Large intestine (tissue), 12 donors: ENCODE results near the gene OXER1. TPM values are rescaled to one million over a fixed set of nuclear protein-coding genes. Genes with fewer than 3 reads are reported as not detected.

Experiments used
- DNase-seq, 2 donors: peaks; one replicate each; pipeline versions ENCODE4 v3.0.0 to v3.0.0-alpha.2; 2013
- H3K27ac ChIP-seq: one replicate; pipeline ENCODE4 v1.5.1; 2013; ENCODE audit warnings: low read length
- H3K27me3 ChIP-seq: 2 replicates; pipeline ENCODE4 v1.6.1; 2013; ENCODE audit warnings: low read length; ENCODE audit not compliant: control insufficient read depth, insufficient read depth
- H3K36me3 ChIP-seq: 2 replicates; pipeline ENCODE4 v1.6.1; 2013; ENCODE audit warnings: low read length; ENCODE audit not compliant: control insufficient read depth, insufficient read depth
- H3K4me1 ChIP-seq: one replicate; pipeline ENCODE4 v1.6.1; 2013; ENCODE audit warnings: low read length; ENCODE audit not compliant: control insufficient read depth, insufficient read depth
- H3K4me3 ChIP-seq: one replicate; pipeline ENCODE4 v1.5.1; 2013; ENCODE audit warnings: low read length
- H3K9me3 ChIP-seq: one replicate; pipeline ENCODE4 v1.6.1; 2013; ENCODE audit warnings: mild to moderate bottlenecking, low read depth, low read length, moderate library complexity; ENCODE audit not compliant: control insufficient read depth
- WGBS: methylation state at CpG from one replicate; pipeline ENCODE4 v1.1.5; 2013; ENCODE audit warnings: low lambda C conversion rate; ENCODE audit not compliant: insufficient coverage; 5-methylcytosine and 5-hydroxymethylcytosine counted together
- long read RNA-seq, 11 donors: transcript quantifications; one replicate each; lab custom pipeline, GENCODE V29; 2026
- polyA plus RNA-seq: library from polyadenylated mRNA; unstranded; fragments of 120-200 nt; gene quantifications from one replicate; pipeline ENCODE4 v1.2.1, GENCODE V29; 2013

Gene OXER1, protein sequence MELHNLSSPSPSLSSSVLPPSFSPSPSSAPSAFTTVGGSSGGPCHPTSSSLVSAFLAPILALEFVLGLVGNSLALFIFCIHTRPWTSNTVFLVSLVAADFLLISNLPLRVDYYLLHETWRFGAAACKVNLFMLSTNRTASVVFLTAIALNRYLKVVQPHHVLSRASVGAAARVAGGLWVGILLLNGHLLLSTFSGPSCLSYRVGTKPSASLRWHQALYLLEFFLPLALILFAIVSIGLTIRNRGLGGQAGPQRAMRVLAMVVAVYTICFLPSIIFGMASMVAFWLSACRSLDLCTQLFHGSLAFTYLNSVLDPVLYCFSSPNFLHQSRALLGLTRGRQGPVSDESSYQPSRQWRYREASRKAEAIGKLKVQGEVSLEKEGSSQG
- 12.2 TPM for polyA plus RNA-seq
- long read RNA-seq, donor 1, partial matches to known transcripts = 0 of 4 reads
- long read RNA-seq, donor 1, other reads (novel, unspliced or antisense) = 0 of 4 reads
- long read RNA-seq, donor 2, transcript OXER1-201 (1 exons, 1,781 nt) = major isoform, 10 of 10 reads
- long read RNA-seq, donor 2, partial matches to known transcripts = 0 of 10 reads
- long read RNA-seq, donor 2, other reads (novel, unspliced or antisense) = 0 of 10 reads
- long read RNA-seq, donor 3 = 0 reads
- long read RNA-seq, donor 4 = 0 reads
- long read RNA-seq, donor 5, partial matches to known transcripts = 0 of 3 reads
- long read RNA-seq, donor 5, other reads (novel, unspliced or antisense) = 0 of 3 reads
- long read RNA-seq, donor 6, transcript OXER1-201 (1 exons, 1,781 nt) = major isoform, 10 of 10 reads
- long read RNA-seq, donor 6, partial matches to known transcripts = 0 of 10 reads
- long read RNA-seq, donor 6, other reads (novel, unspliced or antisense) = 0 of 10 reads
- long read RNA-seq, donor 7, partial matches to known transcripts = 0 of 1 reads
- long read RNA-seq, donor 7, other reads (novel, unspliced or antisense) = 0 of 1 reads
- long read RNA-seq, donor 8, transcript OXER1-201 (1 exons, 1,781 nt) = major isoform, 9 of 9 reads
- long read RNA-seq, donor 8, partial matches to known transcripts = 0 of 9 reads
- long read RNA-seq, donor 8, other reads (novel, unspliced or antisense) = 0 of 9 reads
- long read RNA-seq, donor 9, transcript OXER1-201 (1 exons, 1,781 nt) = major isoform, 9 of 9 reads
- long read RNA-seq, donor 9, partial matches to known transcripts = 0 of 9 reads
- long read RNA-seq, donor 9, other reads (novel, unspliced or antisense) = 0 of 9 reads
- long read RNA-seq, donor 10, transcript OXER1-201 (1 exons, 1,781 nt) = major isoform, 8 of 8 reads
- long read RNA-seq, donor 10, partial matches to known transcripts = 0 of 8 reads
- long read RNA-seq, donor 10, other reads (novel, unspliced or antisense) = 0 of 8 reads
- long read RNA-seq, donor 11, transcript OXER1-201 (1 exons, 1,781 nt) = major isoform, 6 of 6 reads
- long read RNA-seq, donor 11, partial matches to known transcripts = 0 of 6 reads
- long read RNA-seq, donor 11, other reads (novel, unspliced or antisense) = 0 of 6 reads

DNA sequence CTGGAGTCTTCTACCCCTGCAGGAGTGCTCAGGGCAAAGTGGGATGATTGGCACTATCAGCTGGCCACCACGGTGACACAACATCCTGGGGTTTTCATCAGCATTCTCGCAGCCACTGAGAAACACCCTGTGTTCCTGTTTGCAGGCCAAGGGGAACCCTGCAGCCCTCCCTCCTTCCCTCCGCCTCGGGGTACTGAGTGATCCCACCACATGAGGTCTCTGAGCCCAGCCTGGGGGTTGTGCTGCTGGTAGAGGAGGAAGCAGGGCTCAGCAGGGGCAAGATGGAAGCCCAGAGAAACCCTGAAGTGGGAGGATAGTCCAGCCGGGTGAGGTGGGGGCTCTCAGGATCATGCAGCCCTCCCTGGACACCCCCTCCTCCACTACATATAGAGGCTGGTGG lies at the start of gene OXER1:
OXER1 (minus strand) TSS at position 40 of the 400 bp plus-strand sequence. CDS start 73 bp downstream, outside the sequence.
- peaks cover 2% of the 10 kb centered on the region for H3K36me3 ChIP-seq
- no peak within 1 kb of the TSS for H3K27ac ChIP-seq
- H3K9me3 ChIP-seq = no peaks in the 10 kb centered on the region
- H3K4me1 ChIP-seq = no peaks in the 10 kb centered on the region
- no peak for DNase-seq
- no peak within 1 kb of the TSS for H3K4me3 ChIP-seq
- no peaks in the 10 kb centered on the region for H3K27me3 ChIP-seq
- WGBS = no CpG with 5 or more reads among the region's 5 CpGs

DNA sequence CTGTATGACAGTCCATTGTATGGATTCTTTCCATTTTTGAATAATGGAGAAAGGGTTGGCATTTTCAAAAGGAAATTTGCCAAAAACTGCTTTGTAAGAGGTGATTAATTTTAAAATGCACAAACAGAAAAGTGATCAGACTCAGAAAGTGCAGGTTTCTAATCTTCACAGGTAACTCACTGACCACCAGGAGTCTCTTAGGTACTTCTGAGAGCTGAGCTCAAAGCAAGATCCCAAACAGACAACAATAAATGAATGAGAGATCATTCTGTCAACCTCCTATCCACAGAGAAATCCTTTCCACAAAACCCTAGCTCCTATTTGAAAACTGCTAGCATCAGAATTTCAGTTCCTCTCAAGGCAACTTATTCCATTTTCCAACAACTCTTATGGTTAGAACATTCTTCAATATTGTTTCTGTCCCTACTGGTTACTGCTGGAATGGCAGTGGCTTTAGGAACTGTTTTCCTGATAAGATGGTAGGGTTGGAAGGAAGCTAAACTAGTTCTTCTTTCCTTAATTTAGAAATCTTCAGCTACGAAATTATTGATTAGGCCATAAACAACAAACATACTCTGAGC lies 49.1 kb upstream of the OXER1 start:
- H3K4me1 ChIP-seq = peaks cover 4% of the 10 kb centered on the region

DNA sequence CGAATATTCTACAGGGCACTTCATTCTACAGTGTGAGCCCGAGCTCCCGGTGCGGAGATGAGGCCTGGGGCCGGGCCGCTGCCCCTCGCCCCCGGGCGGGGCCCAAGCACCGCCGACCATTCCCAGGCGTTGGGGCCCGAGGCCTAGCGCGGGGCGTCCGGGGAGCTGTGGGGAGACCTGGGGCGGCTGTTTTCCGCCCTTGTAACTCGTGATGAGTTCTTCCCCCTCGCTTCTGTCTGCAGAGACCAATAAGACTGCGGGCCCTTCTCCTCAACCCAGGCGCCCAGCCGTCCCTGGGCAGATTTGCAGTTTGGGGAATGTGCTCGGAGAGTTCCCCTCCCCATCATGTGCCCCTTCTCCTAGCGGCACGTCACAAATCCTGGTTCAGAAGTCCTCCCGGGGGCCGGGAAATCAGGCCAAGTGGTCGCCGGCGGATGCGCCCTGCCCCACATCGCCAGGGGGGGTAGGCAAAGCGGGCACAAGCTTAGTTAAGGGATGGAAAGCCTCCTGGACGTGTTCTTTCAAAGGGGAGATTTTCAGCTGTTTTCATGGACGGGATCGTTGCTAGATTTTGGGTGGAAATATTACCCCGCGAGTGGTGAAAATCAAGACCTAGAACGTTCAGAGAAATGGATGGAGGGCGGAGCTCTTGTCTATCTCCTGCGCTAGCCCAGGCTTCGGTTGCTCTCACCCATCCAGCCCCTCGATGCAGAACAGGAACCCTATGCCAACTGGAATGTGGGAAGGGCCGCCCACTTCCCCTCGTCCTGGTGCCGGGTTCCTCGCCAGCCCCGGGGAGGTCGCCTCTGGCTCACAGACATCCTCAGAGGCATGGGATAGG lies 47.3 kb upstream of the OXER1 start:
- peak; percentile 45 to 77 for DNase-seq
- WGBS = no CpG with 5 or more reads among the region's 51 CpGs

More for the DNA sequence above, 49.1 kb upstream of the OXER1 start:
- no CpG with 5 or more reads among the region's 1 CpG for WGBS
- H3K36me3 ChIP-seq = no peaks in the 10 kb centered on the region
- peak in 1 of 2 donors; percentile 55 for DNase-seq
- no peaks in the 10 kb centered on the region for H3K27me3 ChIP-seq
- no peak overlapping the region for H3K27ac ChIP-seq
- no peaks in the 10 kb centered on the region for H3K9me3 ChIP-seq
- no peak overlapping the region for H3K4me3 ChIP-seq

DNA sequence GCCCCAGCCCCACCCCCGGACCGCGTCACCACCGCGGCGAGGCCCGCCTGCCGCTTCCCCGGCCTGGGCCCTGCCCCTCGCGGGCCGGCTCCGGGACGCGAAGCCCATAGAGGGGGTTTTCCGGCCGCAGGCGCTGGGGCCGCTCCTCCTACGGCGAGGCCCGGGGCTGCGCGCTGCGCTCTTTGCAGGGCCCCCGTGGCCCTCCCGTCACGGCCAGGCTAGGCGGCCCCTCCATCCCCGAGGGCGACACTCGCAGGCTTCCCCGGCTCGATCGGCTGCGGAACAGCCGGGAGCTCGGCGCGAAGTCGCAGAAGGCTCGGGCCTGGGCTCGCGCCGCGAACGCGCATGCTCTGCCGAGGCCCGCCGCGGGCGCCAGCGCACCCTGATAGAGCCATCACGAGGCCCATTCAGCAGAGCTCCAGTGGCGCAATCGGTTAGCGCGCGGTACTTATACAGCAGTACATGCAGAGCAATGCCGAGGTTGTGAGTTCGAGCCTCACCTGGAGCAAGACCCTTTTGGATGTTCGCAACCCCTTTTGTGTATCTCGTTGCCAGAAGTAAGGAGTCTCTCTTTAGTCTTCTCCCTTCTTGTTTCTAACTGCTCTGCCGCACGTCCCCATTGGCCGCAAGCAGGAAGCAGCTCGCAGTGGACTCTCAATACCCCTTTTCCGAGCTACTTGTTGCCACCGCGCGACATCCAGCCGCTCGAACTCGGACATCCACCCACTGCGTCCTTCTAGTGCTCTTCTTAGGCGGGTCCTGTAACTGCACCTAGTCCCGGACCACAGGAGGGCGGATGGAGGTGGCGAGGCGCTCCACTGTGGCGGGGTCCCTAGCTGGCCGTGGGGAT lies 46.4 kb upstream of the OXER1 start:
- no peaks in the 10 kb centered on the region for H3K27me3 ChIP-seq
- H3K4me3 ChIP-seq = peak overlapping the region; percentile 86
- H3K4me1 ChIP-seq = peaks cover 4% of the 10 kb centered on the region
- WGBS = no CpG with 5 or more reads among the region's 83 CpGs
- H3K9me3 ChIP-seq = no peaks in the 10 kb centered on the region
- DNase-seq = peak; percentile 97 to 98
- peak overlapping the region; percentile 100 for H3K27ac ChIP-seq
- no peaks in the 10 kb centered on the region for H3K36me3 ChIP-seq

More for the DNA sequence above, 47.3 kb upstream of the OXER1 start:
- peak overlapping the region; percentile 100 for H3K27ac ChIP-seq
- peak overlapping the region; percentile 86 for H3K4me3 ChIP-seq
- no peaks in the 10 kb centered on the region for H3K9me3 ChIP-seq
- no peaks in the 10 kb centered on the region for H3K27me3 ChIP-seq
- H3K4me1 ChIP-seq = peaks cover 4% of the 10 kb centered on the region
- no peaks in the 10 kb centered on the region for H3K36me3 ChIP-seq

DNA sequence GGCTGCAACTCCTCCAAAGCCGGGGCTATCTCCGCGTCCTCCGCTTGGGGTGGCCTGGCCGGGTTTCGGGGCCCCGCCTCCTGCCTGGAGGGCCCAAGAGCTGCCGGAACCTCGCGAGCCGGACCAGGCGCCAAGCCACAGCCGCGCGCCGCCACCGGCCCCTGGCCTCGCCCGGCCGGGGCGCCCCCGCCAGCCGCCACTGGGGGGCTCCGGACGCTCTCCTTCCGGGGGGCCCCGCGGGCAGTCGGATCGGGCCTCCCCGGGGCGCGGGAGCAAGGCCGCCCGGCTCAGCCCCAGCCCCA lies 45.8 kb upstream of the OXER1 start:
- H3K36me3 ChIP-seq = no peaks in the 10 kb centered on the region
- DNase-seq = peak in 1 of 2 donors; percentile 66
- H3K4me1 ChIP-seq = peaks cover 4% of the 10 kb centered on the region
- no peaks in the 10 kb centered on the region for H3K9me3 ChIP-seq
- no peaks in the 10 kb centered on the region for H3K27me3 ChIP-seq
- WGBS = no CpG with 5 or more reads among the region's 35 CpGs
- peak overlapping the region; percentile 46 for H3K4me3 ChIP-seq
- peak overlapping the region; percentile 100 for H3K27ac ChIP-seq

DNA sequence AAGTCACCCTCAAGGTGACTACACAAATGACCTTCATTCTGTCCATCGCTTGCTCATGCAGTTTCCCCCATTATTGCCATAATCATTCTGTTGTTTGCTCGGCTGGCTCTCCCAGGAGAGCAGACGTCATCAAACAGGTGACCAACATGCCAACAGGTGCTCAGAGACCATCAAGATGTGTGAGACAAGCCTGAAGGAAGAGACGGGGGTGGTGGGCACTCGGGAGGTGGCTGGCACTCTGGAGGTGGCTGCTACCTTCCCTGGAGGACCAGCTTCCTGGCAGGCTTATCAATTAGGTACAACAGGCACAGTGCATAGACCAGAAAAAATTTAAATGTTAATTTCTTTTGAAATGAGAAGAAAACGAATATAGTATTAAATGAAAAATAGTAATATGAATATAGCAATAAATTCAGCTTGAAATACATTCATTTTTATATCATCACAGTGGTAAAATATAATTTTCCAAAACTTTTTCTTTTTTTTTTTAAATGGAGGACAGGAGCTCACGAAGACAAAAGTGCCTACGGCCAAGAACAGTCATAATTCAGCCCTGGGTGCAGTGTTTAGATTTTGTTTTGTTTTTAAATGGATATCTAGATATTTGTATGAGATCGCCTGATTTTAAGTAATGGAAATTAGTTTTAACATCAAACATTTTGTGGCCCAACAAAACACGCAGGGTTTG lies 45.3 kb upstream of the OXER1 start:
- peak; percentile 50 to 85 for DNase-seq
- Histone ChIP-seq H3K4me1 (peaks cover 4% of the 10 kb centered on the region), H3K4me3 (peak overlapping the region; percentile 46), H3K27ac (peak overlapping the region; percentile 93), H3K9me3 (no peaks in the 10 kb centered on the region), H3K36me3 (no peaks in the 10 kb centered on the region), H3K27me3 (no peaks in the 10 kb centered on the region)
- WGBS = 27% methylated on average over 2 of the region's 10 CpGs

DNA sequence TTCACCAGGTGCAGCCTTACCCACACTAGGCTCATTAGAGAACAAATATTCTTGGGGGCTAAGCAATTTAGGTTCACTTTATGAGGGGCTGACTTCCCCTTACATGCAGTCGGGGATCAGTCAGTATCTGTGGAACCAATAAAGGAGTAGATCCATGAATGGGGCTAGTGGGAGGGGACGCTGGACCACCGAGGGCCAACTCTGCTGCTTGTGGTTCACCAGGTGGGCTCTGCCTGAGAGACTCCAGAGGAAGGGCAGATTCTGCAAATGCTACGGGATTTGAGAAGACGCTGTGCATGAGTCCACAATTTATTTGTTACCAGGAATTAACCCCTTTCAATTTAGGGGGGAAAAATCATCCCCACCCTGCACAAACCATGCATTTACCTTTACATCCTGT lies 44.4 kb upstream of the OXER1 start:
- no peaks in the 10 kb centered on the region for H3K36me3 ChIP-seq
- no peak for DNase-seq
- H3K4me1 ChIP-seq = peaks cover 4% of the 10 kb centered on the region
- no peak overlapping the region for H3K4me3 ChIP-seq
- H3K9me3 ChIP-seq = no peaks in the 10 kb centered on the region
- WGBS = no CpG with 5 or more reads among the region's 5 CpGs
- no peaks in the 10 kb centered on the region for H3K27me3 ChIP-seq
- H3K27ac ChIP-seq = no peak overlapping the region

DNA sequence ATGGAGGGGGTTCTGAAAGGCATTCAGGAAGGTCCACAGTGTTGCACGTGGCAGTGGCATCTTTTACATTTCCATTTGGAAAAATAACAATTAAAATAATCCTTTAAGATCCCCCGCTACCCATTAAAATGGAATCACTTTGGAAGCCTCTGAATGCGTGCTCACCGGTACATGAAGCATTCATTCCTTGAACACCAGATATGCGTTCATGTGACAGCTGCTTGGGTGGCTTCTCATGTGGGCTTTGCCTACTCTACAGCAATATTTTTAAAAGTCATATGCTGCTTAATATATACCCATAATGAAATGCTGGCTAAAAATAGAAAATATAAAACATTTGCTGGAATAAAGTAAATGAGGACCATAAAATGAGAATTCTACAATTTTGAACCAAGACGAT lies 42.9 kb upstream of the OXER1 start:
- Histone ChIP-seq H3K4me3 (no peak overlapping the region), H3K36me3 (no peaks in the 10 kb centered on the region), H3K27me3 (no peaks in the 10 kb centered on the region), H3K27ac (no peak overlapping the region), H3K4me1 (peaks cover 4% of the 10 kb centered on the region), H3K9me3 (no peaks in the 10 kb centered on the region)
- DNase-seq = no peak
- 86% methylated on average over 1 of the region's 6 CpGs for WGBS
